GM12878 (cell line): ENCODE results near the gene KTN1.

Experiments used
- BHLHE40 ChIP-seq, 2 experiments: fragments of 450-650 bp in 1 of 2; IDR thresholded peaks; 2 replicates each; pipeline ENCODE4 v1.6.1; 2011 to 2017; ENCODE audit warnings: low read depth in 2 of 2, borderline replicate concordance in 1 of 2, improper control_type of control experiment in 1 of 2, low read length in 1 of 2, mild to moderate bottlenecking in 1 of 2
- CREB1 ChIP-seq: IDR thresholded peaks from 2 replicates; pipeline ENCODE4 v1.6.1; 2012; ENCODE audit warnings: low read depth, mild to moderate bottlenecking, inconsistent platforms
- ETV6 ChIP-seq, 2 experiments: fragments of 450-650 bp in 1 of 2; IDR thresholded peaks in 1 of 2; conservative IDR thresholded peaks in 1 of 2; 2 replicates each; pipeline ENCODE4 v1.6.1; 2014; ENCODE audit warnings: antibody characterized with exemption in 1 of 2, borderline replicate concordance in 1 of 2, low read depth in 1 of 2, mild to moderate bottlenecking in 1 of 2, moderate library complexity in 1 of 2
- EZH2 ChIP-seq: IDR thresholded peaks from 2 replicates; pipeline ENCODE4 v1.6.1; 2012; ENCODE audit warnings: low read depth, mild to moderate bottlenecking, control low read depth, inconsistent platforms, low read length, borderline replicate concordance; ENCODE audit not compliant: control insufficient read depth
- HCFC1 ChIP-seq: fragments of 150-350 bp; IDR thresholded peaks from 2 replicates; pipeline ENCODE4 v1.6.1; 2014; ENCODE audit warnings: low read length
- IKZF1 ChIP-seq: fragments of 450-650 bp; conservative IDR thresholded peaks from 2 replicates; pipeline ENCODE4 v1.6.1; 2017; ENCODE audit warnings: antibody characterized with exemption, mild to moderate bottlenecking
- MYC ChIP-seq: IDR thresholded peaks from 2 replicates; pipeline ENCODE4 v1.6.1; 2011; ENCODE audit warnings: mild to moderate bottlenecking, low read length, moderate library complexity, inconsistent platforms; ENCODE audit not compliant: insufficient read depth, insufficient replicate concordance, insufficient read length, severe bottlenecking
- POLR2AphosphoS5 ChIP-seq: IDR thresholded peaks from 2 replicates; pipeline ENCODE4 v1.6.1; 2011; ENCODE audit warnings: mild to moderate bottlenecking, low read length, inconsistent platforms
- REST ChIP-seq: IDR thresholded peaks from 2 replicates; pipeline ENCODE4 v1.6.1; 2012; ENCODE audit warnings: mild to moderate bottlenecking, low read depth, low read length
- WRNIP1 ChIP-seq: IDR thresholded peaks from 2 replicates; pipeline ENCODE4 v1.6.1; 2011; ENCODE audit warnings: low read depth, low read length, improper control_type of control experiment, borderline replicate concordance
- TF ChIP-seq, protein P1 (sequence below), 3 experiments: IDR thresholded peaks in 2 of 3; conservative IDR thresholded peaks in 1 of 3; 2 replicates each; pipeline ENCODE4 v1.5.1; 2011; ENCODE audit warnings: low read depth in 3 of 3, low read length in 3 of 3, mild to moderate bottlenecking in 3 of 3, control low read depth in 2 of 3, moderate library complexity in 2 of 3, inconsistent platforms in 1 of 3, mixed read lengths in 1 of 3; ENCODE audit not compliant: control insufficient read depth in 2 of 3, insufficient read depth in 1 of 3; ENCODE audit errors: extremely low read depth in 1 of 3

GRCh38 chr14:55553791-55554190, 26.2 kb upstream of the KTN1 start:
- TF ChIP-seq, protein P1, sequence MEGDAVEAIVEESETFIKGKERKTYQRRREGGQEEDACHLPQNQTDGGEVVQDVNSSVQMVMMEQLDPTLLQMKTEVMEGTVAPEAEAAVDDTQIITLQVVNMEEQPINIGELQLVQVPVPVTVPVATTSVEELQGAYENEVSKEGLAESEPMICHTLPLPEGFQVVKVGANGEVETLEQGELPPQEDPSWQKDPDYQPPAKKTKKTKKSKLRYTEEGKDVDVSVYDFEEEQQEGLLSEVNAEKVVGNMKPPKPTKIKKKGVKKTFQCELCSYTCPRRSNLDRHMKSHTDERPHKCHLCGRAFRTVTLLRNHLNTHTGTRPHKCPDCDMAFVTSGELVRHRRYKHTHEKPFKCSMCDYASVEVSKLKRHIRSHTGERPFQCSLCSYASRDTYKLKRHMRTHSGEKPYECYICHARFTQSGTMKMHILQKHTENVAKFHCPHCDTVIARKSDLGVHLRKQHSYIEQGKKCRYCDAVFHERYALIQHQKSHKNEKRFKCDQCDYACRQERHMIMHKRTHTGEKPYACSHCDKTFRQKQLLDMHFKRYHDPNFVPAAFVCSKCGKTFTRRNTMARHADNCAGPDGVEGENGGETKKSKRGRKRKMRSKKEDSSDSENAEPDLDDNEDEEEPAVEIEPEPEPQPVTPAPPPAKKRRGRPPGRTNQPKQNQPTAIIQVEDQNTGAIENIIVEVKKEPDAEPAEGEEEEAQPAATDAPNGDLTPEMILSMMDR (IDR thresholded peaks at IDR 0.05 in 2 of 3, conservative IDR thresholded peaks at IDR 0.05 in 1 of 3; ENCODE audit: control insufficient read depth in 2 of 3, extremely low read depth in 1 of 3, insufficient read depth in 1 of 3, low read depth in 3 of 3, low read length in 3 of 3) = no peak
- no peak for TF ChIP-seq WRNIP1
- no peak for TF ChIP-seq BHLHE40 (IDR thresholded peaks at IDR 0.05; ENCODE audit: borderline replicate concordance in 1 of 2, low read depth in 2 of 2, low read length in 1 of 2)
- no peak for TF ChIP-seq POLR2AphosphoS5
- TF ChIP-seq REST = no peak
- no peak for TF ChIP-seq MYC
- no peak for TF ChIP-seq CREB1
- TF ChIP-seq HCFC1 = no peak
- TF ChIP-seq IKZF1 = no peak
- no peak for TF ChIP-seq EZH2
- TF ChIP-seq ETV6 (conservative IDR thresholded peaks at IDR 0.05 in 1 of 2, IDR thresholded peaks at IDR 0.05 in 1 of 2; ENCODE audit: borderline replicate concordance in 1 of 2, low read depth in 1 of 2) = no peak
